ENCODE data around the gene ALG14.

DNA sequence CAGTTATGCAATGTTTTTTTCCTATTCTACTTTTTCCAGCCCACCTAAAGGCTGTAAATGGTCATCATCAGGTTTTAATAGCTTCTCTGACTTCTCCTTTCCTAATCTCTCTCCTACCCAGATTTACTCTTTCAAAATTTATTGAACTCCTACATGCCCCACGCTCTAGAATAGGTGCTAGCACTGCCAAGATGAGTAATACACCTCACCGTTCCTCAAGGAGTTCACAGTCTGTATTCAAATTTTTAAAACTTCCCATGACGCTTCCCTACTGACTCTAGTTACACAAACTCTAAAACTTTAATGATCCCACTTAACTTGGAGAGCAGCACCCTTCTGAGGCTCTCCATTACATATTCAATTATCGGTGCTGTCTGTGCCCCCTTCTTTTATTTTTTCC lies 51.6 kb downstream of the ALG14 start:
- TF ChIP-seq SP1 (IDR thresholded peaks at IDR 0.05) (no peak), FOXA1 (IDR thresholded peaks at IDR 0.05) (no peak), RAD21 (IDR thresholded peaks at IDR 0.05) (no peak)
- TF ChIP-seq, protein P1, sequence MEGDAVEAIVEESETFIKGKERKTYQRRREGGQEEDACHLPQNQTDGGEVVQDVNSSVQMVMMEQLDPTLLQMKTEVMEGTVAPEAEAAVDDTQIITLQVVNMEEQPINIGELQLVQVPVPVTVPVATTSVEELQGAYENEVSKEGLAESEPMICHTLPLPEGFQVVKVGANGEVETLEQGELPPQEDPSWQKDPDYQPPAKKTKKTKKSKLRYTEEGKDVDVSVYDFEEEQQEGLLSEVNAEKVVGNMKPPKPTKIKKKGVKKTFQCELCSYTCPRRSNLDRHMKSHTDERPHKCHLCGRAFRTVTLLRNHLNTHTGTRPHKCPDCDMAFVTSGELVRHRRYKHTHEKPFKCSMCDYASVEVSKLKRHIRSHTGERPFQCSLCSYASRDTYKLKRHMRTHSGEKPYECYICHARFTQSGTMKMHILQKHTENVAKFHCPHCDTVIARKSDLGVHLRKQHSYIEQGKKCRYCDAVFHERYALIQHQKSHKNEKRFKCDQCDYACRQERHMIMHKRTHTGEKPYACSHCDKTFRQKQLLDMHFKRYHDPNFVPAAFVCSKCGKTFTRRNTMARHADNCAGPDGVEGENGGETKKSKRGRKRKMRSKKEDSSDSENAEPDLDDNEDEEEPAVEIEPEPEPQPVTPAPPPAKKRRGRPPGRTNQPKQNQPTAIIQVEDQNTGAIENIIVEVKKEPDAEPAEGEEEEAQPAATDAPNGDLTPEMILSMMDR (IDR thresholded peaks at IDR 0.05; ENCODE audit: low read depth, low read length, missing input control), result no peak
- TF ChIP-seq, protein P2, sequence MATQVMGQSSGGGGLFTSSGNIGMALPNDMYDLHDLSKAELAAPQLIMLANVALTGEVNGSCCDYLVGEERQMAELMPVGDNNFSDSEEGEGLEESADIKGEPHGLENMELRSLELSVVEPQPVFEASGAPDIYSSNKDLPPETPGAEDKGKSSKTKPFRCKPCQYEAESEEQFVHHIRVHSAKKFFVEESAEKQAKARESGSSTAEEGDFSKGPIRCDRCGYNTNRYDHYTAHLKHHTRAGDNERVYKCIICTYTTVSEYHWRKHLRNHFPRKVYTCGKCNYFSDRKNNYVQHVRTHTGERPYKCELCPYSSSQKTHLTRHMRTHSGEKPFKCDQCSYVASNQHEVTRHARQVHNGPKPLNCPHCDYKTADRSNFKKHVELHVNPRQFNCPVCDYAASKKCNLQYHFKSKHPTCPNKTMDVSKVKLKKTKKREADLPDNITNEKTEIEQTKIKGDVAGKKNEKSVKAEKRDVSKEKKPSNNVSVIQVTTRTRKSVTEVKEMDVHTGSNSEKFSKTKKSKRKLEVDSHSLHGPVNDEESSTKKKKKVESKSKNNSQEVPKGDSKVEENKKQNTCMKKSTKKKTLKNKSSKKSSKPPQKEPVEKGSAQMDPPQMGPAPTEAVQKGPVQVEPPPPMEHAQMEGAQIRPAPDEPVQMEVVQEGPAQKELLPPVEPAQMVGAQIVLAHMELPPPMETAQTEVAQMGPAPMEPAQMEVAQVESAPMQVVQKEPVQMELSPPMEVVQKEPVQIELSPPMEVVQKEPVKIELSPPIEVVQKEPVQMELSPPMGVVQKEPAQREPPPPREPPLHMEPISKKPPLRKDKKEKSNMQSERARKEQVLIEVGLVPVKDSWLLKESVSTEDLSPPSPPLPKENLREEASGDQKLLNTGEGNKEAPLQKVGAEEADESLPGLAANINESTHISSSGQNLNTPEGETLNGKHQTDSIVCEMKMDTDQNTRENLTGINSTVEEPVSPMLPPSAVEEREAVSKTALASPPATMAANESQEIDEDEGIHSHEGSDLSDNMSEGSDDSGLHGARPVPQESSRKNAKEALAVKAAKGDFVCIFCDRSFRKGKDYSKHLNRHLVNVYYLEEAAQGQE (IDR thresholded peaks at IDR 0.05), result no peak
- TF ChIP-seq, protein P3, sequence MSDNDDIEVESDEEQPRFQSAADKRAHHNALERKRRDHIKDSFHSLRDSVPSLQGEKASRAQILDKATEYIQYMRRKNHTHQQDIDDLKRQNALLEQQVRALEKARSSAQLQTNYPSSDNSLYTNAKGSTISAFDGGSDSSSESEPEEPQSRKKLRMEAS (IDR thresholded peaks at IDR 0.05), result no peak
